Gastrocnemius medialis (tissue), 4 donors: ENCODE data around the gene CSRNP3. TPM values are rescaled to one million over a fixed set of nuclear protein-coding genes. Genes with fewer than 3 reads are reported as not detected.

Experiments
- ATAC-seq, 2 donors: fragments of 150-250 bp; one replicate each; pipeline ENCODE4 v1.9.1; 2016
- DNase-seq, 2 donors: peaks; one replicate each; pipeline ENCODE4 v3.0.0-alpha.2; 2019
- H3K27ac ChIP-seq, 4 donors: fragments of 200-600 bp; sonication (generic); 1 replicate in 1 of 4; 2 replicates in 3 of 4; pipeline ENCODE4 v1.5.1; 2016 to 2018; ENCODE audit warnings: mild to moderate bottlenecking in 2 of 4, moderate library complexity in 1 of 4
- H3K27me3 ChIP-seq, 3 donors: fragments of 200-600 bp; sonication (generic) in 2 of 3; 1 replicate in 1 of 3; 2 replicates in 2 of 3; pipeline versions ENCODE4 v1.5.1 to v1.6.0; 2016 to 2019; ENCODE audit warnings: mild to moderate bottlenecking in 1 of 3, moderate library complexity in 1 of 3
- H3K36me3 ChIP-seq, 2 donors: fragments of 200-600 bp; sonication (generic) in 1 of 2; one replicate each; pipeline ENCODE4 v1.5.1; 2017 to 2018
- H3K4me1 ChIP-seq, 2 donors: fragments of 200-600 bp; sonication (generic) in 1 of 2; one replicate each; pipeline ENCODE4 v1.5.1; 2016 to 2017; ENCODE audit warnings: mild to moderate bottlenecking in 2 of 2
- H3K4me3 ChIP-seq, 4 donors: fragments of 200-600 bp; sonication (generic) in 3 of 4; 1 replicate in 1 of 4; 2 replicates in 3 of 4; pipeline ENCODE4 v1.5.1; 2016 to 2019; ENCODE audit warnings: mild to moderate bottlenecking in 2 of 4
- H3K9me3 ChIP-seq, 3 donors: fragments of 200-600 bp; sonication (generic) in 2 of 3; 1 replicate in 1 of 3; 2 replicates in 2 of 3; pipeline ENCODE4 v1.5.1; 2016 to 2019
- CTCF ChIP-seq, 5 experiments: fragments of 450-650 bp in 3 of 5; fragments of 200-600 bp in 2 of 5; sonication (generic) in 2 of 5; IDR thresholded peaks in 4 of 5; conservative IDR thresholded peaks in 1 of 5; 1 replicate in 4 of 5; 2 replicates in 1 of 5; pipeline ENCODE4 v1.5.1; 2016 to 2019; ENCODE audit warnings: antibody characterized with exemption in 5 of 5, mild to moderate bottlenecking in 3 of 5, moderate library complexity in 3 of 5
- POLR2A ChIP-seq, 2 donors: fragments of 450-650 bp; IDR thresholded peaks; one replicate each; pipeline ENCODE4 v1.6.1; 2017; ENCODE audit warnings: antibody characterized with exemption in 2 of 2, mild to moderate bottlenecking in 2 of 2, moderate library complexity in 2 of 2
- in situ Hi-C, 4 donors: fragments of 200-750 bp; cut with MboI; loops; one replicate each; pipeline versions ENCODE4 v1.15.0 to v1.8.0; 2017; ENCODE audit warnings: low sequenced_read_pairs in 4 of 4
- intact Hi-C: fragments of 100-400 bp; cut with DNase I; formaldehyde crosslinking; loops from one replicate; pipeline ENCODE4 v1.15.1; 2023; ENCODE audit warnings: low total_unique reads
- total RNA-seq, 4 donors: library from RNA; depleted of rRNA; stranded (reverse); fragments of >200 nt; gene quantifications; one replicate each; pipeline versions ENCODE4 v1.1.0 to v1.2.3, GENCODE V29; 2016

Gene CSRNP3
- total RNA-seq, 4 donors from 2014 or later: 0.05 to 0.27 (median 0.08) TPM

DNA sequence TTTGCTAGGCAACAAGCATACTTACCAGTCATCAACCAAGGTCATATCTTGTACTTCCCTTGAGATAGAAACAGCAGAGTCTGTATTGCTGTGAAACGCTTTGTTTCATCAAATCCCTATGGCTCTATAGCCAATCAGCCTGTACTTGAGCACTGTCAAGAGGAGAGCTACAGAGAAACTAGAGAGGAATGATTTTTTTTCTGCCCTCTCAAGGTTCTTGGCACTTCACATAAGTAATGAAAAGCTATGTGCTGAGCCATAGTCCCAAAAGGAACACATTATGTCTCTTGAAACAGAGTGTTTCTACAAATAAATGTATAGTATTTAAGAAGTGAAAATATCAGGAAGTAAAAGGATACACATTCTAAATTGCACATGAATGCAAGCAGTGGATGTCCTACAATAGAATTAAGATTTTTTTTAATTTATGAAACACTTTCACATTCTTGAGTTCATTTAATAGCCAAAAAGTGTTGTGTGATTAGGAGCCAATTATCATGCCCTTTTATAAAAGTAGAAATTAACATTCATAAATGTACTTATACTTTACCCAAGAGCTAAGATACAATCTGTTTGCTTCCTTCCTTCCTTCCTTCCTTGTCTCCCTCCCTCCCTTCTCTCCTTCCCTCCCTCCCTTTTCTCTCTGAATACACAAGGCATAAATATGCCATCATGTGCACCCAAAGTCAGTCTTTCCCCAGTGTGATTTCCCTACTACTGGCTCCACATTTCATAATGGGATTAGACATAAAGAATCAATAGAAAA is 131.8 kb downstream of the CSRNP3 start:
- in situ Hi-C loops: no loop called here
- intact Hi-C loops: no loop called here
- H3K36me3 ChIP-seq: no peaks in the 10 kb centered on the region
- no peaks in the 10 kb centered on the region for H3K27me3 ChIP-seq
- no peak overlapping the region for H3K27ac ChIP-seq
- ATAC-seq (no peak), DNase-seq (no peak)
- no peak overlapping the region for H3K4me3 ChIP-seq
- no peaks in the 10 kb centered on the region for H3K9me3 ChIP-seq
- no peaks in the 10 kb centered on the region for H3K4me1 ChIP-seq
- no peak for TF ChIP-seq CTCF (IDR thresholded peaks at IDR 0.05 in 4 of 5, conservative IDR thresholded peaks at IDR 0.05 in 1 of 5)

GRCh38 chr2:165601928-165602521 is 132.5 kb downstream of the CSRNP3 start:
- H3K4me1 ChIP-seq: no peaks in the 10 kb centered on the region
- intact Hi-C loops (no loop called here), in situ Hi-C loops (no loop called here)
- no peaks in the 10 kb centered on the region for H3K27me3 ChIP-seq
- H3K27ac ChIP-seq: no peak overlapping the region
- TF ChIP-seq CTCF (IDR thresholded peaks at IDR 0.05 in 4 of 5, conservative IDR thresholded peaks at IDR 0.05 in 1 of 5): no peak
- no peak for TF ChIP-seq POLR2A (IDR thresholded peaks at IDR 0.05)
- no peak for DNase-seq
- no peak overlapping the region for H3K4me3 ChIP-seq
- H3K36me3 ChIP-seq: no peaks in the 10 kb centered on the region
- no peaks in the 10 kb centered on the region for H3K9me3 ChIP-seq
- no peak for ATAC-seq

GRCh38 chr2:165609672-165610071 is 140.2 kb downstream of the CSRNP3 start:
- in situ Hi-C loops (no loop called here), intact Hi-C loops (no loop called here)
- Histone ChIP-seq H3K9me3 (no peaks in the 10 kb centered on the region), H3K36me3 (no peaks in the 10 kb centered on the region), H3K27me3 (no peaks in the 10 kb centered on the region), H3K4me1 (no peaks in the 10 kb centered on the region), H3K27ac (no peak overlapping the region), H3K4me3 (no peak overlapping the region)
- DNase-seq: no peak
- no peak for TF ChIP-seq POLR2A (IDR thresholded peaks at IDR 0.05)
- no peak for TF ChIP-seq CTCF (IDR thresholded peaks at IDR 0.05 in 4 of 5, conservative IDR thresholded peaks at IDR 0.05 in 1 of 5)
- no peak for ATAC-seq

DNA sequence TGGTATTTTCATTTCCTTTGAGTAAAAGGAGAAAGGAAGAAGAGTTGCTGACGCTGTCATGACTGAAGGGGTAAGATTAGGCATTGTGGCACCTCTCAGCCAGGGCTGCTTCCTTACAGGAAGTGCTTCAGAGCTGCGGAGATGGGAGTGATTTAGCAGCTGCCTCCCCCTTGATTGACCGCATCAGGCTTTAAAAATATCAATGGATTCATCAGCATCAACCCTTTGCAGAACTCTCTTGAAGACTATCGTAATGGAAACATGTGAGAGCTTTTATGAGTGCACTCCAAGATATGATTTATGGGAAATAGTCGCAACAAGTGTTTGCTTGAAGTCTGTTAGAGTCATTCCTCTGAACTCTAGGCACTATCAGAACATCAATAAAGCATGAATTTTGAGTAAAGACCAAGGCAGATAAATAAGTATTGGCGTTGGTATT is 141.1 kb downstream of the CSRNP3 start:
- TF ChIP-seq POLR2A (IDR thresholded peaks at IDR 0.05) (no peak), CTCF (IDR thresholded peaks at IDR 0.05 in 4 of 5, conservative IDR thresholded peaks at IDR 0.05 in 1 of 5) (no peak)
- intact Hi-C loops: no loop called here
- H3K4me1 ChIP-seq: no peaks in the 10 kb centered on the region
- no peak overlapping the region for H3K27ac ChIP-seq
- no peaks in the 10 kb centered on the region for H3K36me3 ChIP-seq
- DNase-seq (no peak), ATAC-seq (no peak)
- H3K4me3 ChIP-seq: no peak overlapping the region
- H3K9me3 ChIP-seq: no peaks in the 10 kb centered on the region
- in situ Hi-C loops: no loop called here
- H3K27me3 ChIP-seq: no peaks in the 10 kb centered on the region
